Ovary (tissue), 9 donors: ENCODE measurements around the gene MLPH. TPM values are rescaled to one million over a fixed set of nuclear protein-coding genes. Genes with fewer than 3 reads are reported as not detected.

ENCODE experiments used
- DNase-seq, 5 donors: peaks; one replicate each; pipeline ENCODE4 v3.0.0-alpha.2; 2019 to 2020
- H3K27ac ChIP-seq, 2 donors: fragments of 200-600 bp; one replicate each; pipeline versions ENCODE4 v1.5.1 to v1.8.0; 2019 to 2022
- H3K27me3 ChIP-seq: fragments of 200-600 bp; one replicate; pipeline ENCODE4 v1.8.0; 2022
- H3K36me3 ChIP-seq: fragments of 200-600 bp; sonication (generic); one replicate; pipeline ENCODE4 v1.5.1; 2019
- H3K4me1 ChIP-seq: one replicate; pipeline ENCODE4 v1.8.1; 2013; ENCODE audit warnings: mild to moderate bottlenecking, moderate library complexity; ENCODE audit not compliant: insufficient read depth
- H3K4me3 ChIP-seq: fragments of 200-600 bp; sonication (generic); one replicate; pipeline ENCODE4 v1.5.1; 2017
- H3K9me3 ChIP-seq, 2 donors: fragments of 200-600 bp in 1 of 2; sonication (generic) in 1 of 2; one replicate each; pipeline versions ENCODE4 v1.5.1 to v1.8.1; 2013 to 2019; ENCODE audit warnings: mild to moderate bottlenecking in 1 of 2, moderate library complexity in 1 of 2
- CTCF ChIP-seq, 3 donors: fragments of 450-650 bp in 2 of 3; fragments of 200-600 bp in 1 of 3; IDR thresholded peaks; one replicate each; pipeline versions ENCODE4 v1.5.1 to v1.8.0; 2016 to 2022; ENCODE audit warnings: antibody characterized with exemption in 3 of 3, mild to moderate bottlenecking in 1 of 3
- EP300 ChIP-seq: sonication (generic); formaldehyde crosslinking; IDR thresholded peaks from one replicate; pipeline ENCODE4 v1.6.1; 2017; ENCODE audit warnings: antibody characterized with exemption
- POLR2A ChIP-seq: fragments of 450-650 bp; IDR thresholded peaks from one replicate; pipeline ENCODE4 v1.6.1; 2017; ENCODE audit warnings: antibody characterized with exemption, mild to moderate bottlenecking, moderate library complexity
- WGBS, 3 donors: extraction: QIAGEN DNeasy Blood & Tissue Kit in 1 of 3; methylation state at CpG; one replicate each; pipeline versions ENCODE4 v1.1.5 to v1.1.7; 2013 to 2017; 5-methylcytosine and 5-hydroxymethylcytosine counted together
- intact Hi-C, 4 donors: fragments of 100-400 bp; cut with DNase I; formaldehyde crosslinking; loops; one replicate each; pipeline versions ENCODE4 v1.11.0 to v1.15.1; 2022 to 2023
- polyA plus RNA-seq, 2 donors: library from polyadenylated mRNA; stranded (reverse); fragments of 200-250 nt in 1 of 2; fragments of 350-450 nt in 1 of 2; fragmentation: Illumina TruSeq in 1 of 2; extraction: RNeasy Lipid Tissue Mini Kit (QIAGEN cat#74804) in 1 of 2; gene quantifications; one replicate each; pipeline ENCODE4 v1.2.3, GENCODE V29; 2013 to 2014
- total RNA-seq, 7 donors: library from RNA; depleted of rRNA in 2 of 7; stranded (reverse); fragments of >200 nt in 2 of 7; fragmentation: NEBNext Ultra II Directional in 3 of 7; extraction: Animal tissue kit (Norgen Biotek cat#: 25700) in 3 of 7; gene quantifications; one replicate each; pipeline versions ENCODE4 v1.1.0 to v1.2.4, GENCODE V29; 2016 to 2023
- donor health status: DM: no; HTN: no; CAD: no; lungs with moderate emphysema.
- donor health status: DM: no; HTN: no; CAD: no.
- donor health status: Bipolar disorder and iron deficiency.
- donor health status: DM: yes; HTN: yes; CAD: no.
- donor health status: DM: no; HTN: no; CAD: no.
- donor health status: DM: yes; HTN: yes; CAD: no.

MLPH gene
- total and polyA plus RNA-seq, 9 donors = 7.8 to 67.5 (median 23.3) TPM

DNA sequence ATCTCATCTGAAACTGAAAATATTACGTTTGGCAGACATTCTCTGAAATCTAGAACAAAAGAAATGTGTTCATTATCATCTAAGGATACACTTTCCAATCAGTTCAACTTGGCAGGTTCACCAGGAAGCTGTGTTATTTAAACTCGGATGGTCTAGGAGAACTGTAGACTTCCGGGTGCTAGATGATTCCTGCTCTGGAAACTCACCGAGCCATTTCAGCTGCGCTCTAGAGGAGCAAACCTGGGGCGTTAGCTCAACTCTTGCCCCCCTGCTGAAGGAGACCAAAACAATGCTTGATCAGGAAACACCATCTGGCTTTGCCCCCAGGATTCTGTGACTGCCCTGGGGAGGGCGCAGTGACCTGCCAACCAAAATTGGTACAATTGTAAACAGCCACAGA lies 22.9 kb downstream of the MLPH start:
- Histone ChIP-seq H3K27ac (no peak overlapping the region), H3K4me3 (no peak overlapping the region), H3K9me3 (no peaks in the 10 kb centered on the region), H3K27me3 (no peaks in the 10 kb centered on the region), H3K36me3 (no peaks in the 10 kb centered on the region), H3K4me1 (peaks cover 20% of the 10 kb centered on the region)
- WGBS, 3 donors = 58 to 62% (median 61%) methylated on average over 7 of the region's 7 CpGs
- intact Hi-C loops = loop anchor here (2.0 to 10.0 kb wide), 5 partner anchors 47 to 237 kb away; no protein-coding TSS in a partner anchor
- no peak for DNase-seq
- TF ChIP-seq EP300 = no peak
- no peak for TF ChIP-seq CTCF (IDR thresholded peaks at IDR 0.05)
- TF ChIP-seq POLR2A = no peak

DNA sequence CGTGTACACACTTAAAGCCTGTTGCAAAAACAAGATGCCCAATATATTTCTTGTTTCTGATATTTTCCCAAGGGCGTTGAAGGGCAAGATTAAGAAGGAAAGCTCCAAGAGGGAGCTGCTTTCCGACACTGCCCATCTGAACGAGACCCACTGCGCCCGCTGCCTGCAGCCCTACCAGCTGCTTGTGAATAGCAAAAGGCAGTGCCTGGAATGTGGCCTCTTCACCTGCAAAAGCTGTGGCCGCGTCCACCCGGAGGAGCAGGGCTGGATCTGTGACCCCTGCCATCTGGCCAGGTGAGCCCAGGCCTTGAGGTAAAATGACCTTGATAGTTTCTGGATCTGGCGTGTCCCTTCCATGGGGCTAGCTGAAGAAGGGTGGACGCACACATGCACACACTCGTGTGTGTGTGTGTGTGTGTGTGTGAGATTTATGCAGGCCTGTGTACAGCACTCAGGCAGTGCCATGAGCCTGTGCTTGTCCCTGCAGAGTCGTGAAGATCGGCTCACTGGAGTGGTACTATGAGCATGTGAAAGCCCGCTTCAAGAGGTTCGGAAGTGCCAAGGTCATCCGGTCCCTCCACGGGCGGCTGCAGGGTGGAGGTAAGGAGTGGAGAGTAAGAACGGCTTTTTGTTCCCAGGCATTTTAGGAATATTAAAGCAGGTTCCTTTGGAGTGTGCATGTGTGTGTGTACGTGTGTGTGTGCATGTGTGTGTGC lies 23.6 kb downstream of the MLPH start:
- Histone ChIP-seq H3K36me3 (no peaks in the 10 kb centered on the region), H3K4me3 (no peak overlapping the region), H3K4me1 (peaks cover 22% of the 10 kb centered on the region), H3K27me3 (no peaks in the 10 kb centered on the region), H3K9me3 (no peaks in the 10 kb centered on the region), H3K27ac (no peak overlapping the region)
- no peak for DNase-seq
- 55 to 72% (median 64%) methylated on average over 21 of the region's 21 CpGs for WGBS, 3 donors
- TF ChIP-seq POLR2A = no peak
- no peak for TF ChIP-seq CTCF (IDR thresholded peaks at IDR 0.05)
- no peak for TF ChIP-seq EP300
- intact Hi-C loops = loop anchor here (2.0 to 10.0 kb wide), 5 partner anchors 47 to 237 kb away; no protein-coding TSS in a partner anchor

DNA sequence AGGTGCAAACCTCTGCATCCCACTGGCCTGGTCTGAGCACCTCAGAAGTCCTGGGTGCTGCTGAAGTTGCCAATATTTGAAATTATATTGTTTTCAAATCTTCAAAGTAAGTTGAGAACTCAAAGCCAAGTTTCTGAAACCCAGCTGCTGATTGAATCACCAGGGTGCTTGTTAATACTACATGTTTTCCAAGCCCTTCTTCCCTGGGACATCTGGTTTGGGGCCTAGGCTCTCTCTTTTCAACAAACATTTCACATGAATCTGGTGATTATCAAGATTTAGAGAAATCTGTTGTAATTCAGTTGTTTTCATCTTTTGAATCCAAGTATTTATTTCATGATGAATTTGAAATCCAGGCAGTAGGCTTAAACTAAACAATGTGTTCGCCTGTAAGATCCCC lies 24.4 kb downstream of the MLPH start:
- TF ChIP-seq EP300 (no peak), CTCF (IDR thresholded peaks at IDR 0.05) (no peak), POLR2A (no peak)
- Histone ChIP-seq H3K27ac (peak overlapping the region in 1 of 2 donors; percentile 86), H3K4me1 (peaks cover 25% of the 10 kb centered on the region), H3K36me3 (no peaks in the 10 kb centered on the region), H3K4me3 (no peak overlapping the region), H3K9me3 (no peaks in the 10 kb centered on the region), H3K27me3 (no peaks in the 10 kb centered on the region)
- DNase-seq = no peak
- intact Hi-C loops = loop anchor here (2.0 to 10.0 kb wide), 5 partner anchors 46 to 236 kb away; no protein-coding TSS in a partner anchor
- WGBS, 3 donors = 39 to 59% (median 58%) methylated on average over 1 of the region's 1 CpG

- H3K36me3 ChIP-seq = no peaks in the 10 kb centered on the region
- 74 to 87% (median 85%) methylated on average over 14 to 17 of the region's 17 CpGs for WGBS, 3 donors
- H3K4me1 ChIP-seq = peaks cover 25% of the 10 kb centered on the region
- no peak overlapping the region for H3K4me3 ChIP-seq
- peak overlapping the region in 1 of 2 donors; percentile 86 for H3K27ac ChIP-seq
- TF ChIP-seq CTCF (IDR thresholded peaks at IDR 0.05) (no peak), POLR2A (no peak), EP300 (no peak)
- no peaks in the 10 kb centered on the region for H3K27me3 ChIP-seq
- intact Hi-C loops = loop anchor here (1.0 to 10.0 kb wide), 7 partner anchors 45 to 235 kb away; no protein-coding TSS in a partner anchor
- H3K9me3 ChIP-seq = no peaks in the 10 kb centered on the region
- peak in 2 of 5 donors; percentile 36 to 54 for DNase-seq
These were observed 24.9 kb downstream of the MLPH start for GRCh38 chr2:237511885-237512405.
